Sigmoid colon (tissue), 7 donors: Measurements from ENCODE around the gene TMCC3. TPM values are rescaled to one million over a fixed set of nuclear protein-coding genes. Genes with fewer than 3 reads are reported as not detected.

Source experiments
- DNase-seq: peaks from one replicate; pipeline ENCODE4 v3.0.0-alpha.2; 2019
- H3K27ac ChIP-seq, 4 donors: fragments of 200-600 bp; sonication (generic); one replicate each; pipeline ENCODE4 v1.5.1; 2016 to 2019; ENCODE audit warnings: mild to moderate bottlenecking in 1 of 4
- H3K27me3 ChIP-seq, 3 donors: fragments of 200-600 bp; sonication (generic); one replicate each; pipeline ENCODE4 v1.5.1; 2019; ENCODE audit warnings: mild to moderate bottlenecking in 1 of 3
- H3K36me3 ChIP-seq, 4 donors: fragments of 200-600 bp; sonication (generic); one replicate each; pipeline ENCODE4 v1.5.1; 2016 to 2019
- H3K4me1 ChIP-seq, 4 donors: fragments of 200-600 bp; sonication (generic); one replicate each; pipeline ENCODE4 v1.5.1; 2017 to 2019
- H3K4me3 ChIP-seq, 4 donors: fragments of 200-600 bp; sonication (generic); one replicate each; pipeline ENCODE4 v1.5.1; 2017 to 2019; ENCODE audit warnings: mild to moderate bottlenecking in 2 of 4, moderate library complexity in 1 of 4
- H3K9me3 ChIP-seq, 4 donors: fragments of 200-600 bp in 3 of 4; sonication (generic) in 3 of 4; one replicate each; pipeline versions ENCODE4 v1.5.1 to v1.6.1; 2013 to 2019
- EP300 ChIP-seq, 4 donors: sonication (generic); formaldehyde crosslinking; IDR thresholded peaks; one replicate each; pipeline ENCODE4 v1.6.1; 2017; ENCODE audit warnings: antibody characterized with exemption in 4 of 4
- POLR2A ChIP-seq, 2 donors: fragments of 450-650 bp; IDR thresholded peaks; one replicate each; pipeline ENCODE4 v1.6.1; 2016; ENCODE audit warnings: antibody characterized with exemption in 2 of 2, mild to moderate bottlenecking in 2 of 2, moderate library complexity in 2 of 2
- POLR2AphosphoS5 ChIP-seq, 4 donors: sonication (generic); formaldehyde crosslinking; IDR thresholded peaks; one replicate each; pipeline ENCODE4 v1.6.1; 2017; ENCODE audit warnings: antibody characterized with exemption in 4 of 4
- WGBS, 2 donors: extraction: QIAGEN DNeasy Blood & Tissue Kit; methylation state at CpG; one replicate each; pipeline ENCODE4 v1.1.7; 2013; 5-methylcytosine and 5-hydroxymethylcytosine counted together
- intact Hi-C: fragments of 100-400 bp; cut with DNase I; formaldehyde crosslinking; loops from one replicate; pipeline ENCODE4 v1.15.1; 2023
- polyA plus RNA-seq, 3 donors: library from polyadenylated mRNA; stranded (reverse); fragments of 200-250 nt; gene quantifications; one replicate each; pipeline ENCODE4 v1.2.3, GENCODE V29; 2013
- total RNA-seq, 4 donors: library from RNA; depleted of rRNA; stranded (reverse); fragments of >200 nt; gene quantifications; one replicate each; pipeline ENCODE4 v1.1.0, GENCODE V29; 2016
- TF ChIP-seq, protein P1 (sequence below), 4 experiments: fragments of 450-650 bp in 3 of 4; fragments of 200-600 bp in 1 of 4; IDR thresholded peaks; one replicate each; pipeline ENCODE4 v1.5.1; 2016 to 2019; ENCODE audit warnings: antibody characterized with exemption in 4 of 4, mild to moderate bottlenecking in 3 of 4, moderate library complexity in 2 of 4
- donor health status: healthy with polysubstance abuse.
- donor health status: Bipolar disorder and iron deficiency.
- donor health status: healthy.

The TMCC3 gene
- total and polyA plus RNA-seq, 7 donors: 4.9 to 44.9 (median 8.3) TPM

DNA sequence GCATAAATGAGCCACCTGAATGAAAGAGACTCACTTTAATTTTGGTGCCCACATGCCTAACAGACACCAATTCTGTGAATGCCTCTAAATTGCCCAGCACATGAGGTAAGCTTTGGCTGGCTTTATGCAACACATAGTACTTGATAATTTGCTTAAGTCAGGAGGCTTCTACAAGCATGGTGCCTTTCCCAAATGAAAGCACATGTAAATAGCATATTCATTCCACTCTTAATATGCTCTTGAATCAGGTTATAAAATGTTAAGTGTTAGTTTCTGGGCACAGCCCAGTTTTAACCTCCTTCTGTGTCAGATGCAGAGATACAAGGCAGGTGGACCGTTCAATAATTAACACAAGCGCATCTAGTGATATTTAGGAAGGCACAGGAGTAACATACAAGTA is 15.6 kb downstream of the TMCC3 start:
- Histone ChIP-seq H3K4me3 (no peak overlapping the region), H3K27me3 (no peaks in the 10 kb centered on the region), H3K27ac (no peak overlapping the region), H3K4me1 (no peaks in the 10 kb centered on the region), H3K36me3 (no peaks in the 10 kb centered on the region), H3K9me3 (no peaks in the 10 kb centered on the region)
- WGBS, 2 donors: 59 to 77% methylated on average over 2 of the region's 2 CpGs
- intact Hi-C loops: no loop called here
- DNase-seq: no peak
- TF ChIP-seq EP300 (IDR thresholded peaks at IDR 0.05): no peak
- no peak for TF ChIP-seq POLR2A (IDR thresholded peaks at IDR 0.05)
- TF ChIP-seq POLR2AphosphoS5 (IDR thresholded peaks at IDR 0.05): no peak
- TF ChIP-seq, protein P1, sequence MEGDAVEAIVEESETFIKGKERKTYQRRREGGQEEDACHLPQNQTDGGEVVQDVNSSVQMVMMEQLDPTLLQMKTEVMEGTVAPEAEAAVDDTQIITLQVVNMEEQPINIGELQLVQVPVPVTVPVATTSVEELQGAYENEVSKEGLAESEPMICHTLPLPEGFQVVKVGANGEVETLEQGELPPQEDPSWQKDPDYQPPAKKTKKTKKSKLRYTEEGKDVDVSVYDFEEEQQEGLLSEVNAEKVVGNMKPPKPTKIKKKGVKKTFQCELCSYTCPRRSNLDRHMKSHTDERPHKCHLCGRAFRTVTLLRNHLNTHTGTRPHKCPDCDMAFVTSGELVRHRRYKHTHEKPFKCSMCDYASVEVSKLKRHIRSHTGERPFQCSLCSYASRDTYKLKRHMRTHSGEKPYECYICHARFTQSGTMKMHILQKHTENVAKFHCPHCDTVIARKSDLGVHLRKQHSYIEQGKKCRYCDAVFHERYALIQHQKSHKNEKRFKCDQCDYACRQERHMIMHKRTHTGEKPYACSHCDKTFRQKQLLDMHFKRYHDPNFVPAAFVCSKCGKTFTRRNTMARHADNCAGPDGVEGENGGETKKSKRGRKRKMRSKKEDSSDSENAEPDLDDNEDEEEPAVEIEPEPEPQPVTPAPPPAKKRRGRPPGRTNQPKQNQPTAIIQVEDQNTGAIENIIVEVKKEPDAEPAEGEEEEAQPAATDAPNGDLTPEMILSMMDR (IDR thresholded peaks at IDR 0.05): no peak

DNA sequence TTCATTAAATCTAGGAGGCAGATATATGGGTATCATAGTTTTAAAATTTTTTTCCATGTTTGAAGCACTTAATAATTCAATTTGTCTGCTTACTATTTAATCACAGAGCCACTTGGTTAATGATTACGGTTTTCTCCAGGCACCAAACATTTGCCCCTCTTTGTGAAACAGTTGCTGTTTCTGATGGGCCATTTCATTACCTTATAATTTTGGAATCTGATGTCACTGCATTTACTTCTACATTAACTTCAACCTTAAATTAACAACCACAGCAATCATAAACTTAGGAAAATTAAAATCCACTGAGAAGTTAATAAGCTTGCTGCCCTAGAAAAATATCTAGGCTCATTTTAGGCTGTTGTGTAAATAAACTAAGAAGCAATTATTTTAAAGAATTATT is 17.0 kb downstream of the TMCC3 start:
- DNase-seq: no peak
- 96 to 97% methylated on average over 1 of the region's 1 CpG for WGBS, 2 donors
- intact Hi-C loops: no loop called here
- Histone ChIP-seq H3K9me3 (no peaks in the 10 kb centered on the region), H3K4me1 (no peaks in the 10 kb centered on the region), H3K36me3 (no peaks in the 10 kb centered on the region), H3K4me3 (no peak overlapping the region), H3K27ac (no peak overlapping the region), H3K27me3 (no peaks in the 10 kb centered on the region)
- no peak for TF ChIP-seq POLR2A (IDR thresholded peaks at IDR 0.05)

DNA sequence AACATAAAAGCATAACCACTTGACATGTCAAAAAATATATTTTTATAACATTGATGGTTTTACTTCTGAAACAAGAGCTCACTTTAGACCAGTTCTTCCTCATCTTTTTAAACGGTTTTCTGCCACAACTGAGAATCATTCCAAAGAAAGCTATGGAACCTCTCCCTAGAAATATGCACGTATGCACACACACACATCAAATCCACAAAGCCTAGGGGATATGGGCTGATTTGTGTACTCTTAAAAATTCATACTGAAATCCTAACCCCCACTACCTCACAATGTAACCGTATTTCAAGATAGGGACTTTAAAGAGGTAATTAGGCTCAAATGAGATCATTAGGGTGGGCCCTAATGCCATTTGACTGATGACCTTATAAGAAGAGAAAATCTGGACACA is 19.3 kb downstream of the TMCC3 start:
- no peak for TF ChIP-seq EP300 (IDR thresholded peaks at IDR 0.05)
- TF ChIP-seq POLR2AphosphoS5 (IDR thresholded peaks at IDR 0.05): no peak
- TF ChIP-seq, protein P1 (IDR thresholded peaks at IDR 0.05): no peak
- TF ChIP-seq POLR2A (IDR thresholded peaks at IDR 0.05): no peak
- Histone ChIP-seq H3K27me3 (no peaks in the 10 kb centered on the region), H3K4me3 (no peak overlapping the region), H3K36me3 (no peaks in the 10 kb centered on the region), H3K9me3 (no peaks in the 10 kb centered on the region), H3K4me1 (no peaks in the 10 kb centered on the region), H3K27ac (no peak overlapping the region)
- 89 to 90% methylated on average over 3 of the region's 3 CpGs for WGBS, 2 donors
- intact Hi-C loops: no loop called here
- DNase-seq: no peak

DNA sequence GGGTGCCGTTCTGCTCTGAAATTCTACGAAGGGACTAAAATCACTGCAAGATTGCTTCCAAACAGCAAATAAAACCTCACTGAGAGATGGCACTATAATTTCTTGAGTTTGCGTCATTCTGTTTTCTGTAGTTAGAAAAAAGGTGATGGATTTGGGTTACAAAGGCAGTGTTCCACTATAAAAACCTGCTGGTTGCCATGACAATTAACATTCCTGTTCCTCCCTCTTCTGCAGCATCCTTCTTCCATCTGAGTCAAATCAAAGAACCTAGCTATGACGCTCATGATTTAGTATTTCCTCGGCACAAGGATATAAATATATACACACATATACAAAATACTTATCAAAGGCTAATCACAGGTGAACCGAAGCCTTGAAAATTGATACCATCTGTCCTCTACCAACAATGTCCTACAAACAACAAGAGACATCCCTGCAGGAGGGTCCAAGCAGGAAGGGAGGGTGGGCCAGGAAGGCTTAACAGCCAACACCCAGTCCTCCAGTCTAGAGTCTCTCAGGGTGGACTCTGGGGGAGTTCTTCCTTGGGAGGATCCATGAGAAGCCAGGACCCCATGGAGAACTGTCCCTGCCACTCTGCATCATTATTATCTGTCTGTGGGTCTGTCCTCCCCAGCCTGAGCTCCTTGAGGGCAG is 21.4 kb downstream of the TMCC3 start:
- TF ChIP-seq POLR2A (IDR thresholded peaks at IDR 0.05) (no peak), EP300 (IDR thresholded peaks at IDR 0.05) (no peak), POLR2AphosphoS5 (IDR thresholded peaks at IDR 0.05) (no peak)
- TF ChIP-seq, protein P1 (IDR thresholded peaks at IDR 0.05): no peak
- Histone ChIP-seq H3K27ac (no peak overlapping the region), H3K36me3 (no peaks in the 10 kb centered on the region), H3K4me1 (no peaks in the 10 kb centered on the region), H3K4me3 (no peak overlapping the region), H3K27me3 (no peaks in the 10 kb centered on the region), H3K9me3 (no peaks in the 10 kb centered on the region)
- intact Hi-C loops: no loop called here
- WGBS, 2 donors: 95 to 98% methylated on average over 6 of the region's 6 CpGs
- no peak for DNase-seq

DNA sequence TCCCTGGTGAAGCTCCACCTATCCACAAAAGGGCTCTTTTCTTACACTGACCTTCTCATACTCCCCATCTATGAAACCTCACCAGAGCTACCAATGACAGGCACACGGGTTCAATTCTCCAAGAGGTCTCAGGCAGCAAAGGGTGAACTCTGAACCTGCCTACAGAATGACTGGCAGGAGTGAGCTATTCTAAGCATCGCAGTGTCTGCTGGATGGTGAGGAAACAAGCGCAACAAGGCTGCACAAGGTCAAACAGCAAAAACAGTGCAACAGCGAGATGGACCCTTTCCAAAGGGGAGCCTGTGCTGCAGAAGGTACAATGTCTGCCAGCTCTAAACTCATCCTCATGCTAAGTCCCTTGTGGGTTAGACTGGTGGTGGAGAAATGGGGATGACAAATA is 22.0 kb downstream of the TMCC3 start:
- H3K27me3 ChIP-seq: no peaks in the 10 kb centered on the region
- H3K27ac ChIP-seq: no peak overlapping the region
- 98% methylated on average over 4 of the region's 4 CpGs for WGBS, 2 donors
- H3K4me3 ChIP-seq: no peak overlapping the region
- intact Hi-C loops: no loop called here
- no peaks in the 10 kb centered on the region for H3K4me1 ChIP-seq
- no peaks in the 10 kb centered on the region for H3K36me3 ChIP-seq
- H3K9me3 ChIP-seq: no peaks in the 10 kb centered on the region
- no peak for DNase-seq
- TF ChIP-seq POLR2A (IDR thresholded peaks at IDR 0.05) (no peak), POLR2AphosphoS5 (IDR thresholded peaks at IDR 0.05) (no peak), EP300 (IDR thresholded peaks at IDR 0.05) (no peak)
- TF ChIP-seq, protein P1 (IDR thresholded peaks at IDR 0.05): no peak
